VCaP (cell line): ENCODE results near the gene PM20D1.

Source experiments
- H3K27ac ChIP-seq: fragments of 450-650 bp; 2 replicates; pipeline ENCODE4 v1.5.1; 2017
- CTCF ChIP-seq: fragments of 450-650 bp; conservative IDR thresholded peaks from 2 replicates; pipeline ENCODE4 v1.5.1; 2017; ENCODE audit warnings: mild to moderate bottlenecking, moderate library complexity

The PM20D1 gene

GRCh38 chr1:205797168-205797567 lies 52.8 kb downstream of the PM20D1 start:
- no peak for TF ChIP-seq CTCF

GRCh38 chr1:205794011-205794730 lies 55.8 kb downstream of the PM20D1 start:
- no peak overlapping the region for H3K27ac ChIP-seq
- TF ChIP-seq CTCF, result no peak

More at GRCh38 chr1:205797168-205797567, 52.8 kb downstream of the PM20D1 start:
- H3K27ac ChIP-seq, result no peak overlapping the region

- no peak for TF ChIP-seq CTCF
- no peak overlapping the region for H3K27ac ChIP-seq
These were observed 56.8 kb downstream of the PM20D1 start for GRCh38 chr1:205792961-205793673.

GRCh38 chr1:205792481-205792881 lies 57.5 kb downstream of the PM20D1 start:
- H3K27ac ChIP-seq, result no peak overlapping the region
- no peak for TF ChIP-seq CTCF

- no peak overlapping the region for H3K27ac ChIP-seq
- TF ChIP-seq CTCF, result peak; percentile 87
These were observed 58.3 kb downstream of the PM20D1 start for GRCh38 chr1:205791568-205792180.

GRCh38 chr1:205787287-205787916 lies 62.5 kb downstream of the PM20D1 start:
- H3K27ac ChIP-seq, result no peak overlapping the region
- TF ChIP-seq CTCF, result no peak

- no peak overlapping the region for H3K27ac ChIP-seq
These were observed 63.3 kb downstream of the PM20D1 start for GRCh38 chr1:205786601-205787000.

More at GRCh38 chr1:205786601-205787000, 63.3 kb downstream of the PM20D1 start:
- no peak for TF ChIP-seq CTCF
